K562 (cell line): ENCODE data around the gene CD93. TPM values are rescaled to one million over a fixed set of nuclear protein-coding genes. Genes with fewer than 3 reads are reported as not detected.

Experiments
- HLTF ChIP-seq: fragments of 450-650 bp; IDR thresholded peaks from 2 replicates; pipeline ENCODE4 v1.6.1; 2016
- NKRF ChIP-seq: fragments of 450-650 bp; IDR thresholded peaks from 2 replicates; pipeline ENCODE4 v1.6.1; 2016; ENCODE audit warnings: borderline replicate concordance
- polyA plus RNA-seq, 8 experiments: library from polyadenylated mRNA; depleted of rRNA in 4 of 8; stranded (reverse) in 5 of 8; unstranded in 3 of 8; fragments of >200 nt; fragmentation: Nextera tagmentation in 2 of 8; fragmentation: Illumina TruSeq in 1 of 8; extraction: Ambion mirVana in 2 of 8; extraction: Trizol in 1 of 8; gene quantifications; 2 replicates each; pipeline versions ENCODE4 v1.2.1 to v1.2.3, GENCODE V29; 2011 to 2014; ENCODE audit warnings: inconsistent platforms in 1 of 8, missing spikeins in 1 of 8
- total RNA-seq, 7 experiments: library from RNA; depleted of rRNA in 6 of 7; stranded (reverse); fragments of >200 nt in 6 of 7; fragmentation: Illumina TruSeq in 2 of 7; extraction: Trizol in 2 of 7; gene quantifications; 2 replicates each; pipeline versions ENCODE4 v1.2.1 to v1.2.3, GENCODE V29; 2011 to 2021; ENCODE audit warnings: low replicate concordance in 1 of 7
- TF ChIP-seq, protein P1 (sequence below): sonication (generic); formaldehyde crosslinking; IDR thresholded peaks from 2 replicates; pipeline ENCODE4 v1.8.1; 2023; ENCODE audit warnings: mild to moderate bottlenecking, missing genetic modification reagents
- TF ChIP-seq, protein P2 (sequence below): sonication (generic); formaldehyde crosslinking; IDR thresholded peaks from 2 replicates; pipeline ENCODE4 v1.8.0; 2022; ENCODE audit warnings: mild to moderate bottlenecking, missing genetic modification reagents, borderline replicate concordance

The CD93 gene
- total and polyA plus RNA-seq, 9 of the 15 experiments (the other 6 are each of a cell fraction or from before 2014, with no cell fraction given), result 0.03 to 0.20 (median 0.05) TPM

DNA sequence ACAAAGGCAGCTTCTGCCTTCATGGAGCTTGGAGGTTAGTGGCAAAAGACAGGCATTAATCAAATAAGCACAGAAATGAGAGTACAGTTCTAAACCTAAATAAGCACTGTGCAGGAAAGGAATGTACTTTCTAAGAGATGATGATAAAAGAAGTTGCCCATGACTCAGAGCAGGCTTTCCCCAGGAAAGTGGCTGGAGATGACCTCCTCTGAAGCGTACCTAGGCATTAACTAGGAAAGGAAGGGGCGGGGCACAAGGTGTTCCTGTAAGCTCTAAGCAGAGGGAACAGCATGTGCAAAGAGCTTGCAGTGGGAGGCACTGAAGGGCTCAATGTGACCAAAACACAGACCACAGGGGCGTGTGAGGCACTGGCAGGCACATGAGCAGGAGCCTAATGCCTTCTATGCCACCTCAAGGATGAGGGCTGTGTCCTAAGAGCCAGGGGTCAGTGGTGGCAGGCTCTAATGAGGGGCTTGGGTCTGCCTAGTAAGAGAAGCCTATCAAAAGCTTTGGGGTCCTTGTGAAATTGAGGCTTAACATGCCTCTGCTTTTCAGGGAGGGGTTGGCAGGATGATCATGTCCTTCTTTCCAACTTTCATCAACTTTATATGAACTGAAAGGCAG, 46.1 kb downstream of the CD93 start (continued):
- TF ChIP-seq, protein P1, sequence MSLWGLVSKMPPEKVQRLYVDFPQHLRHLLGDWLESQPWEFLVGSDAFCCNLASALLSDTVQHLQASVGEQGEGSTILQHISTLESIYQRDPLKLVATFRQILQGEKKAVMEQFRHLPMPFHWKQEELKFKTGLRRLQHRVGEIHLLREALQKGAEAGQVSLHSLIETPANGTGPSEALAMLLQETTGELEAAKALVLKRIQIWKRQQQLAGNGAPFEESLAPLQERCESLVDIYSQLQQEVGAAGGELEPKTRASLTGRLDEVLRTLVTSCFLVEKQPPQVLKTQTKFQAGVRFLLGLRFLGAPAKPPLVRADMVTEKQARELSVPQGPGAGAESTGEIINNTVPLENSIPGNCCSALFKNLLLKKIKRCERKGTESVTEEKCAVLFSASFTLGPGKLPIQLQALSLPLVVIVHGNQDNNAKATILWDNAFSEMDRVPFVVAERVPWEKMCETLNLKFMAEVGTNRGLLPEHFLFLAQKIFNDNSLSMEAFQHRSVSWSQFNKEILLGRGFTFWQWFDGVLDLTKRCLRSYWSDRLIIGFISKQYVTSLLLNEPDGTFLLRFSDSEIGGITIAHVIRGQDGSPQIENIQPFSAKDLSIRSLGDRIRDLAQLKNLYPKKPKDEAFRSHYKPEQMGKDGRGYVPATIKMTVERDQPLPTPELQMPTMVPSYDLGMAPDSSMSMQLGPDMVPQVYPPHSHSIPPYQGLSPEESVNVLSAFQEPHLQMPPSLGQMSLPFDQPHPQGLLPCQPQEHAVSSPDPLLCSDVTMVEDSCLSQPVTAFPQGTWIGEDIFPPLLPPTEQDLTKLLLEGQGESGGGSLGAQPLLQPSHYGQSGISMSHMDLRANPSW (CRISPR knock-in tag), result no peak
- TF ChIP-seq, protein P2, sequence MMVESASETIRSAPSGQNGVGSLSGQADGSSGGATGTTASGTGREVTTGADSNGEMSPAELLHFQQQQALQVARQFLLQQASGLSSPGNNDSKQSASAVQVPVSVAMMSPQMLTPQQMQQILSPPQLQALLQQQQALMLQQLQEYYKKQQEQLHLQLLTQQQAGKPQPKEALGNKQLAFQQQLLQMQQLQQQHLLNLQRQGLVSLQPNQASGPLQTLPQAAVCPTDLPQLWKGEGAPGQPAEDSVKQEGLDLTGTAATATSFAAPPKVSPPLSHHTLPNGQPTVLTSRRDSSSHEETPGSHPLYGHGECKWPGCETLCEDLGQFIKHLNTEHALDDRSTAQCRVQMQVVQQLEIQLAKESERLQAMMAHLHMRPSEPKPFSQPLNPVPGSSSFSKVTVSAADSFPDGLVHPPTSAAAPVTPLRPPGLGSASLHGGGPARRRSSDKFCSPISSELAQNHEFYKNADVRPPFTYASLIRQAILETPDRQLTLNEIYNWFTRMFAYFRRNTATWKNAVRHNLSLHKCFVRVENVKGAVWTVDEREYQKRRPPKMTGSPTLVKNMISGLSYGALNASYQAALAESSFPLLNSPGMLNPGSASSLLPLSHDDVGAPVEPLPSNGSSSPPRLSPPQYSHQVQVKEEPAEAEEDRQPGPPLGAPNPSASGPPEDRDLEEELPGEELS (CRISPR knock-in tag), result no peak
- TF ChIP-seq HLTF (no peak), NKRF (no peak)
